GM18520 (cell line): ENCODE data around the gene MINDY4B.

ENCODE experiments used
- ATAC-seq: cut with Tn5 transposase; IDR thresholded peaks from one replicate; pipeline ENCODE4 v1.9.1; 2021; ENCODE audit not compliant: unreplicated experiment

MINDY4B gene

DNA sequence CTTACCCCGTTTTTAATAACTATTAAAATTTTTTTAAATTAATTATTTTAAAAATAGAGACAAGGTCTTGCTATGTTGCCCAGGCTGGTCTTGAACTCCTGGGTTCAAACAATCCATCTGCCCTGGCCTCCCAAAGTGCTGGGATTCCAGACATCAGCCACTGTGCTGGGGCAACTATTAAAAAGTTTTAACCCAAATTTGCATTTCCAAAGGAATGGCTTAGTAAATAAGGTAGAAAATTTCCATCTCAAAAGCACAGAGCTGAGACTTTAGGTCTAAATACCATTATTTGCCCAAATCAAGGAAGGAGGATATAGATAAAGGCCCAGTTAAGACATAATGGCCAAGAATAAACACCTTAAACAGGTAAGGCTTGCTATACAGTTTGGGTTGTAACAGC is 56.4 kb downstream of the MINDY4B start:
- no peak for ATAC-seq

DNA sequence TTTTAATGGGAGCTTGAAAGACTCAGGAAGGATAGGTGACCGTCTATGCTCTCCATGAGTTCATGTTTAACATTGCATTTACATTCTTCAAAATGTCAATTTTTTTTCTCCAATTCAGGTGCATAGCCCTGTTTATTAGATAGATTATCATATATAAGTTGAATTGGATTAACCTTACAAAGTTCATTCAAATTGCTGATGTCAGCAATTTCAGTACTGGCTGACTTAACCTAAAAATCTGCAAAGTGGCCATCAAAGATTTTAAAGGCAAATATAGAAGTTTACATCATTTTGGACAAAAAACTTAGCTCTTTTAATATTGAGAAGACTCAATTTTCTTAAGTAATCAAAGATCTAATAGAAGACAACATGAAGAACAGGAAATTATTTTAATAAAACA is 57.8 kb downstream of the MINDY4B start:
- no peak for ATAC-seq

DNA sequence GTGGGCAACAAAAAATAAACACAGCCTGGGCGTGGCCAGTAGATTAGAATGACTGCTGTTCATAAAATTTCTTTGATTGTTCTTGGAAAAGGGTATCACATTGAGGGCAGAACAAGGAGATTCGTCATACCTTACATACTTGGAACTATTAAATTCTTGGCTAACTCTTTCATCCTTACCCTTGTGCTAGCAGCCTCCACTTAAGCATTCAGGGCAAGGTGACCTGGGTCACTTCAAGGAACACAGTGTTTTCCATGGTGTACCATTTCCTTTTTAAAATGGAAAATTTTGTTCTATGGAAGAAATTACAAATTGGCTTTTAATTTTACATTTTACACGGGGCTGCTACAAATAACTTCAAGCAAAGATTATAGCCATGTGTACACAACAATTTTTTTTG is 60.8 kb downstream of the MINDY4B start:
- no peak for ATAC-seq

DNA sequence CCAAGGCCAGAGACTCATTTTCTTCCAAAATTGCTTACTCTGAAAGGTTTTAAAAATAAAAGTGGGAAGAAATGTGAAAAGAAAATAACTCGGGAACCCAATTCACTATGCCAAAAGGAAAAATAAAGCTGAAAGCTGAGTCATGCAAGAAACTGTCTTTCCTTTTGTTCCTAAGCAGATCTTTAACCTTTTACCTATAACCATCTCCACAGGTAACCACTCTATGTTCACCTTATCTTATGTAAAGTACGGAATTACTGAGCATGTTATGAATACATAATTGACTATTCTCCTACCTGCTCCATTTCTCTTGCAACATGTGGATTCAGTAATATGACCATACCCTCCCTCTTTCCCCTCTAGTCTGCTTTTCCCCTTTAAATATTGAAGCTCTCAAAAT is 62.0 kb downstream of the MINDY4B start:
- no peak for ATAC-seq

DNA sequence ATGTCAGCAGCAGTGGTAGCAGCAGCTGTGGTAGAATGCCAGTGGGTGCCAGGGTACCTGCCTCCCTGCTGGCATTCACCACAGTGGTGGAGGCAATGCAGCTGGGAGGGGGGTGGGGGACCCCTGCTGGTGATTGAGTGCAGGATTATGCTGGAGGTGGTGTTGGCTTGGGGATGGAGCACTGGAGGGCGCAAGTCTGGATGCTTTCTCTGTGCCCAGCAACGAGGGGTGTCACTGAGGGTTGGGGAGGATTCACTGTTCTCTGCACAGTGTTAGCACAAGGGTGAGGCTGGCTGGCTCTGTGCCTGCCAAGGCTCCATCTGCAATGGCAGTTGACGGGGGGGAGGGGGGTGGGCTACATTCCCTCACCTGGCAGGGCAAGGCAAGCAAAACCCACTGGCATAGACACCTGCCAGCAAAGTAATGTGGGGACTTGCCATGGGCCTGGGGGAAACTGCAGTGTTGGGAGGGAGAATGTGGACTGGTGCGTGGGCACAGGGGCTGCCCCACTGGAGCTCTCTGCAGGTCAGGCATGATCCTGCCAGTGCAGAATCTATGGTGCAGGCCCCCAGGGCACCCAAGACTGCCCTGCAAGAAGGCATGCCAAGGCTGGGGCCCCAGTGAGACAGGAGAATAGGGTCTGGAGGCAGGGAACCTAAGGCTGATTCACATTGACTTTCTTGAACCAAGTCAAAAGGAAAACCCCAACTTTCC is 64.3 kb downstream of the MINDY4B start:
- ATAC-seq = no peak

DNA sequence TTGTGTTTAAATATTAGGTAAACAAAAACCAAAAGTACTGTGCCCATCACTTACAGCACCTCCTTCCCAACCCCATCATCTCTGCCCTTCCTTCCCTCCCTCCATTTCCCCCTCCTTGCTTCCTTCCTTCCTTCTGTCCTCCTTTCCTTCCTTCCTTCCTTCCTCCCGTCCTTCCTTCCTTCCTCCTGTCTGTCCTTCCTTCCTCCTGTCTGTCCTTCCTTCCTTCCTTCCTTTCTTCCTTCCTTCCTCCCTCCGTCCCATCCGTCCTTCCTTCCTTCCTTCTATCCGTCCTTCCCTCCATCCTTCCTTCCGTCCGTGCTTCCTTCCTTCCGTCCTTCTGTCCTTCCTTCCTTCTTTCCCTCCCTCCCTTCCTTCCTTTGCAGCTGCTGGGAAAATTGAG is 74.5 kb downstream of the MINDY4B start:
- ATAC-seq = no peak

DNA sequence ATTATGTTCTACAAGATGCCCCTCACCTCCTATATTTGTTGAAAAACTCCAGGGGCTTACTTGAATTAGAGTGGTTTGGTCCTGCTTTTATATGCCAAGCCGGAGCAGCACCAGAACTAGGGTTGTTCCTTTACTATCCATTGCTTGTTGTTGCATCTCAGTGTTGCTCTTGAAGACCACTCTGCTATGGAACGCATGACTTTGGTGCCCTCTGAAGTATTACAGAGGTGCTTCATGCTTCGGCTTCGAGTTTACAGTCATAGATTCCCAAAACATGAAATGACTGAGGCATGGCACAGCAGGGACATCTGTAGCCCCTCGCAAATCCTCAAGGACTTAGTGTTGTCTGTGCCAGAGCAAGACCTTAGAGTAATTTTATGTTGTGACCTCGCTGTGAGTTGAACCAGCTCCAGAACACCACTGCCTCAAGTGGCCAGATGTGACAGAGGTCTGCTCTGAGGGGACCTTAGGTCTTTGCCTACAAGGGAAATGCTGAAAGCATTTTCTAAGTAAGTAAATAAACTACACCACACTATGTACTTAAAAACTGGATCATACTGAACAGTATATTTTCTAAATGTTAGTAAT is 75.1 kb downstream of the MINDY4B start:
- no peak for ATAC-seq

DNA sequence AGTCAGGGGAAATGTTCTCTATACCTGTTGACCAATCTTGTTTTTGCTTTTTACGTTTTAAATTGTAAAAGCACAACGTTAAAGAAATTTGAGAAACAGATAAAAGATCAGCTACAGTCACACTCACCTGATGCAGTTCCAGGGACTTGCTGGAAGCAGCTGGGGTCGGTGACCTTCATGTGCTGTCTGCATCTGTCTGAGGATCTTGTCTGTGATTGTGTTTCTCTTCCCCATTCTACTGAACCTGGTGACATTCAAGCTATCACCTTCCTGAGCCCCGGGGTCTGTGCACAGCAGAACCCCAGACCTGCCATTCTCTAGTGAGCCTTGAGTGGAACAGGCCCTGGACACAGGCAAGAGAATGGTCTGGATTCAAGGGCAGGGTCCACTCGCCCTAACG is 75.8 kb downstream of the MINDY4B start:
- no peak for ATAC-seq

DNA sequence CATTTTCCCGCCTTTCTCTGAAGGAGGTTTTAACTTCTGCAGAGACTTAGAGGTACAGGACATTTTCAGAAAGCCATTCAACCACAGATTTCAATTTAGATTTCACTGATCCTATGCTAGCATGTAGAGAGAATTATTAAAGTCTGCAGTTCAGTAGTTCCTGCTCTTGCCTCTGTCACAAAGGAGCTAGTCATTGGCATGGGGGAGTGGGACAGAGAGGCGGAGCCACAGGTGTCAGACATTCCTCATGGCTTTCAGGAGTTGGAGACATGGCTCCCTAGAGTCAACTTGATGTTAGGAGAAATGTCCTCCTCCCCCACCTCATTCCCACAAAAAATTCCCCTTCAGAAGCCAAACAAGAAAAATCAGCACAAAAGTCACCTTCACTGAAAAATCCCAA is 76.2 kb downstream of the MINDY4B start:
- ATAC-seq = no peak

DNA sequence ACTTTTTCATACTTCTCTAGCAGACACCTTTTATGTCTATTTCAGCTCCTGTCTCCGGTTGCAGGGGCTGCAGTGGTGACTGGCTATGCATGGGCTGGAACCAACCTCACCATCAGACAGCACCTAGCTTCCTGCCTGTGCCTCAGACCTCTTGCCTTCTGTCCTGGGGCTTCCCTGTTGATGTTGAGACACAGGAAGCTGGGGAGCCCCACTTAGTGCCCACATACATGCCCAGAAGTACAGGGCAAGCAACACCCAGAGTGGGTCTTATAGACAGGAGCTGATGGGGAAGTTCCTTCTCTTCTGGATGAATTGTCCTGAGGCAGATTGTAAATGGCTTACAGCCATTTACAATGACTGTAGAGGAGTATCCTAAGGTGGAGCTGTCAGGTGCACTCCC is 77.0 kb downstream of the MINDY4B start:
- ATAC-seq = no peak

DNA sequence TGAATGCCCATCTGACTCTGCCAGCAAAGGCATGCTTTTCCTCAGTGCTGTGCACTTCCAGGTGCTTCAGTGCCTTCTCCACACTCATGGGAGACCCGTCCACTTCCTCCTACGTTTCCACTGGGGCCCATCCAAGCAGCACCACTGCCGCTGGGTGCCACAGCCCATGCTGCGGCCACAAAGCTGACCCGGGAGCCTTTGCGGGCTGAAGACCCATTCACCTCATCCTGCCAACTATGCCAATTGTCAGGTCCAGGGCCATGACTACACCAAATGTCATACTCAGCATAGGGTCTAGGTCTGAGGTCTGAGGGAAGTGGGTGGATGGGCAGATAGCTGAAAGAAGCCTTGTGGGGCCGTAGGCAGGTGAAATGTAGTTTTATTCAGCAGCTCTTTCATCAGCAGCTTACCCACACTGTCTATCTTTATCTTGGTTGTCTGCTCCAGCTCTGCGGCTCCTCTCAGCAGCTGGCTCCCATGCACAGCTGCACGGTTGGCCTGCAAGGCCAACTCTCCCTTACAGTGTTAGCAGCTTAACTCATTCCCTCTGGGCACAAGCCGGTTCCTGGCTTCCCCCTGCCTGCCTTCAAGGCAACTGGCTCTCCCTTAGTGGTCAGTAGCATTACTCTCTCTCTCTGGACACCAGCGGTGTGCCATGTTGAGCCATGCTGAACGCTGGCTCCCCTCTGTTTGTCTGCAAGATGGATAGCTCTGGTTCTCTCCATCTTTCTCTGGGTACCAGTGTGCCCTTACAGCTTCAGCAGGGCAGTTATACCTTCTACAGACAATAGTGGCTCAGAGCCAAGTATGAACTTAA is 78.6 kb downstream of the MINDY4B start:
- no peak for ATAC-seq

DNA sequence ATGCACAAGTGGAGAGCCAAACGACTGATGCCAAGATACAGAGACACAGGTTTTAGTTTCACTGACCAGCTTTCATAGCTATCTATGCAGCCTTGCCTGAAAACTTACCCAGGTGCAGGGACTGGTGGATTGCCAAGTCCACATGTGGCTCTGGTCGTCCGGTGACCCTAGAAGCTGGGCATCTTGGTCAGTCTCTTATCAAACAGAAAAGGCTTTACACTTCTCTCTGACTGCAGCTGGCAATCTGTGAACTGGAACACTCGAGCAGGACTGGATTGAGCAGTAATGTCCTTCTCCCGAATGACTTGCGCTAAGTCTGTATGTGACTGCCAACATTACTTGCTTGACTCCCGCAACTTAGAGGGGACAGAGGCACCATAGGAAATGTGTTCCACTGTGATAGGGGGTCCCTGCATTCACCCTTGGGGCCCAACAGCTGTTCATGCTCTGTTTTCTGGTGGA is 79.3 kb downstream of the MINDY4B start:
- ATAC-seq = no peak

DNA sequence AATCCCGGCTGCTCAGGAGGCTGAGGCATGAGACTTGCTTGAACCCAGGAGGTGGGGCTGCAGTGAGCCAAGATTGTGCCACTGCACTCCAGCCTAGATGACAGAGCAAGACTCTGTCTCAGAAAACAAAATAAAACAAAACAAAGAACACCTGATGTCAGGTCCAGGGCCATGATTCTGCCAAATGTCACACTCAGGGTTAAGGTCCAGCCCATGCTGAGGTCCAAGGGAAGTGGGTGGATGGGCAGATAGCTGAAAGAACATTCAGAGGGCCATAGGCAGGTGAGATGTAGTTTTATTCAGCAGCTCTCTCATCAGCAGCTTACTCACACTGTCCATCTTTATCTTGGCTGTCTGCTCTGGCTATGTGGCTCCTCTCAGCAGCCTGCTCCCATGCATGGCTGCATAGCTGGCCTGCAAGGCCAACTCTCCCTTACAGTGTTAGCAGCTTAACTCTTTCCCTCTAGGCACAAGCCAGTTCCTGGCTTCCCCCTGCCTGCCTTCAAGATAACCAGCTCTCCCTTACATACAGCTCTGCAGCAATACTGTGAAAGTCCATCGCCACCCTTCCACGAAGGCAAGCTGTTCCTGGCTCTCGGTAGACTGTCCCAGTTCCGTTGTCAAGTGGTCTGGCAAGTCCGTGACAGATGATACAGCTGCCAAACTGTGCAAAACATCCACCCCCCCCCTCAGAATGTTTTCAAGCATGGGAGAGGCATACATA is 79.9 kb downstream of the MINDY4B start:
- no peak for ATAC-seq

DNA sequence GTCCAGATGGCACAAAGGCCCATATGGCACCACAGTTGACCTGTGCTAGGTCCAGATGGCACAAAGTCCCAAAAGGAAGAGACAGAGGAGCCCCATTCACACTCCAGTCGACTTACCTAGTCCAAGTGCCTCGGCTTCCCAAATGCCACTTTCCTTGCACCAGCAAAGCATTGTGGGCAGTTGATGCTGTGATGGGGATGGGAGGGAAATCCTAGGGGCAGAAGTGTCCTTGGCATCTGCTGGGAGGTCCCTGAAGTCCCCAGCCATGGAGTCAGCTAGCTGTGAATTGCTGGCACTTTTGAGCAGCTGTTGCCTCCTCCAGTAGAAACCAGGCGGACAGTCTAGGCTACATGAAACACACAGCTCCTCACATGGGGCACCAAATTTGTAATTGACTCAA is 82.0 kb downstream of the MINDY4B start:
- no peak for ATAC-seq

DNA sequence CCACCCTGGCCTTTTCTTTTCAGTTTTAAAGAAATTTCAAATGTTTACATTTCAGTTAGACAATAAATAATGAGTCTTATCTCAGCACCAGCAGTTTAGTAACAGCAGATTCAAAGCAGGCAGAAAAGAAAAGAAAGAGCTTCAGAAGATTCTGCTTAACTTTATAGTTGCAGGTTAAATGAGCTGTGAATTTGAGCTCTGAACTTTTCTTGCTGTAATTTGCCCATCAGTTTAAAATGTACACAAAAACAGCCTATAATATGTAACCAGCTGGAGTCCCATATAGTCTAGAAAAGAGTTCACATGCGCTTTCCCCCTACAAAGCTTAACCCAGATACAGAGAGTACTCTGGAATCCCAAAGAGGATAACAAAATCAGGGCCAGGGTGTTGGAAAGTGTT is 82.6 kb downstream of the MINDY4B start:
- ATAC-seq = no peak
